AG10803 (cell line): Measurements from ENCODE around the gene FILIP1.
A peak's percentile ranks its signal among the peaks of the same experiment; 100 is the strongest.

Experiments used
- DNase-seq: peaks from one replicate; pipeline ENCODE4 v3.0.0; 2010; ENCODE audit warnings: low read depth
- H3K4me3 ChIP-seq: 2 replicates; pipeline ENCODE4 v1.5.1; 2011; ENCODE audit warnings: mild to moderate bottlenecking, low read length, control low read depth
- CTCF ChIP-seq: conservative IDR thresholded peaks from 2 replicates; pipeline ENCODE4 v1.5.1; 2011; ENCODE audit warnings: mild to moderate bottlenecking, low read length, control low read depth, inconsistent platforms

The FILIP1 gene

GRCh38 chr6:75374961-75375400 is 118.6 kb downstream of the FILIP1 start:
- no peak for DNase-seq
- H3K4me3 ChIP-seq: no peak overlapping the region
- no peak for TF ChIP-seq CTCF

DNA sequence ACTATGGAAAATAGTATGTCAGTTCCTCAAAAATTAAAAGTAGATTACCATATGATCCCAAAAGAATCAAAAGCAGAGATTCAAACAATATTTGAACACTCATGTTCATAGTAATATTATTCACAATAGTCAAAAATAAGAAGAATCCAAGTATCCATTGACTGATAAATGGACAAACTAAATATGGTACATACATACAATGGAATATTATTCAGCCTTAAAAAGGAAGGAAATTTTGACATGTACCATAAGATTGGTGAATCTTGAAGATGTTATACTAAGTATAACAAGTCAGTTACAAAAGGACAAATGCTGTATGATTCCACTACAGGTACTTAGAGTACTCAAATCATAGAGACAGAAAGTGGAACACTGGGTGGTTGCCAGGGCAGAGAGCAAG is 120.7 kb downstream of the FILIP1 start:
- no peak for TF ChIP-seq CTCF
- DNase-seq: no peak
- H3K4me3 ChIP-seq: no peak overlapping the region

DNA sequence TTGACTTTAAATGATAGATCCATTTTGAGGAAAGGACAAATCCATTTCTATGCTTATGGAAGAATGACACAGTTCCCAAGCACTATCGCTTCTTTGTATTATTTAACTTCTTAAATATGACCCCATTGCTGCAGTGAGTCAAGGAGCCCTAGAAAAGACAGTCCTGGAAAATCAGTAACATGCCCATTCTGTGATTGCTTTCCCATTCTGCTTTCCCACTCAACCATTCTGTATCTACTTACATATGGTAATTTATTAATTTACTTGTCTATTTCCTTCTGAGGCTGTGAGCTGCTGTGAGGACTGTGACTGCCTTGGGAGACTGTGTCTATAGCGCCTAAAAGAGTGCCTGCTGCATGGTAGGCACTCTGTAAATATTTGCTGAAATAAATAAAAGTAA is 123.6 kb downstream of the FILIP1 start:
- H3K4me3 ChIP-seq: no peak overlapping the region
- DNase-seq: no peak
- TF ChIP-seq CTCF: no peak

DNA sequence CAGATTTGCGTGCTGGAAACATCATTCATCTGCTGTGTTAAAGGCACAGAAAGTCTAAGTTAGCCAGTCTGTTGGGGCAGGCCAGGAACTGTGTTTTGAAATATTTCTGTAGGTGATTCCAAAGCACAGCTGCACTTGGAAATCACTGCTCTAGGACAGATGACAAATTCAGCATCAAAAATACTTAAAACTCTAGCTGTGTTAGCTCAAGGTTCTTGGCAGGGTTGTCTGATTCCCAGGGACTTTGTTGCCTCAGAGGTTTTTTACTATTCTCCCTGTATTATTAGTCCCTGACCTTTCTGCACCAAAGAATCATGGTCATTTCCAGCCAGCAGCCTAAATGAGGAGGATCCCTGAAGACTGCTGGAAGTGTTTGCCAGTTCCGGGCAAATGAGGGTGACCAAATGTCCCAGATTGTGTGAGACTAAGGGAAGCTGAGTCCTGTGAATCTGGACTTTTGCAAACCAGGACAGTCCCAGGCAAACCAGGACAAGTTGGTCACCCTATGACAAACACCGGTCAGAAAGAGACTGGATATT is 124.7 kb downstream of the FILIP1 start:
- no peak overlapping the region for H3K4me3 ChIP-seq
- no peak for DNase-seq
- TF ChIP-seq CTCF: no peak

GRCh38 chr6:75368151-75368779 is 125.3 kb downstream of the FILIP1 start:
- DNase-seq: no peak
- H3K4me3 ChIP-seq: no peak overlapping the region
- peak; percentile 26 for TF ChIP-seq CTCF

DNA sequence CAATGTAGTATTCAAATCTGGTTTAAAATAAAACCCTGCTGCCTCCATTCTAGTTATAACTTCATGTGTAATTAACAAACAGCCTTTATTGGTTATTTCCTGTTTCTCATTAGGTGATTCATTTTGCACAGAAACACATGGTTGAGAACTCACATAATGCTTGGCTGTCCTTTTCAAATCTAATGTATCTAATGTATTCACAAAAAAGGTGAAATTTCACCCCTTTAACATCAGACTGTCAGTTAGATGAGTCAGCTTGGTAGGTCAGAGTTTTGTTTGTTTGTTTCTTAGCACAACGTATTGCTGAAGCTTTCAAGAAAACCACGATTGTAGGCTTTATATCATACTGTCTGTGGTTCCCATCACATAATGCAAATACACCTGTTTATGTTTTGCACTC is 130.3 kb downstream of the FILIP1 start:
- no peak for DNase-seq
- H3K4me3 ChIP-seq: no peak overlapping the region

More for the DNA sequence above, 130.3 kb downstream of the FILIP1 start:
- TF ChIP-seq CTCF: no peak
